ENCODE data around the gene TSC22D1.
A peak's percentile ranks its signal among the peaks of the same experiment; 100 is the strongest.

The TSC22D1 gene

GRCh38 chr13:44573071-44573470 is 3.1 kb downstream of the TSC22D1 start:
- H2AFZ ChIP-seq (ENCODE audit: low read length): no peak overlapping the region
- no peaks in the 10 kb centered on the region for H3K36me3 ChIP-seq (ENCODE audit: insufficient read depth, low read length)
- H3K4me2 ChIP-seq (ENCODE audit: low read depth, low read length, poor library complexity, severe bottlenecking): peak overlapping the region; percentile 89
- no peaks in the 10 kb centered on the region for H3F3A ChIP-seq (ENCODE audit: low read depth)
- no peaks in the 10 kb centered on the region for H3K9me2 ChIP-seq (replicated peaks; ENCODE audit: low read depth, low read length)
- peaks cover 57% of the 10 kb centered on the region for H3K4me1 ChIP-seq (ENCODE audit: insufficient read depth, low read length, poor library complexity, severe bottlenecking)
- TF ChIP-seq EZH2phosphoT487 (IDR thresholded peaks at IDR 0.05; ENCODE audit: borderline replicate concordance) (no peak), CTCF (conservative IDR thresholded peaks at IDR 0.05; ENCODE audit: low read length) (0 out of 2 replicates have a peak, but pooled peaks have one; percentile 13)
- no peaks in the 10 kb centered on the region for H3K9me3 ChIP-seq (ENCODE audit: insufficient read depth, low read depth, low read length)
- H3K9ac ChIP-seq (ENCODE audit: low read depth, low read length, poor library complexity, severe bottlenecking): no peak overlapping the region
- H3K79me2 ChIP-seq (ENCODE audit: insufficient read depth, low read length): peaks cover 75% of the 10 kb centered on the region
- no peaks in the 10 kb centered on the region for H3K27me3 ChIP-seq (ENCODE audit: insufficient read depth, low read length, poor library complexity, severe bottlenecking)
- H4K20me1 ChIP-seq (ENCODE audit: insufficient read depth, low read length, poor library complexity, severe bottlenecking): peaks cover 45% of the 10 kb centered on the region
- H3K4me3 ChIP-seq (ENCODE audit: low read length, poor library complexity, severe bottlenecking): peak overlapping the region; percentile 80

DNA sequence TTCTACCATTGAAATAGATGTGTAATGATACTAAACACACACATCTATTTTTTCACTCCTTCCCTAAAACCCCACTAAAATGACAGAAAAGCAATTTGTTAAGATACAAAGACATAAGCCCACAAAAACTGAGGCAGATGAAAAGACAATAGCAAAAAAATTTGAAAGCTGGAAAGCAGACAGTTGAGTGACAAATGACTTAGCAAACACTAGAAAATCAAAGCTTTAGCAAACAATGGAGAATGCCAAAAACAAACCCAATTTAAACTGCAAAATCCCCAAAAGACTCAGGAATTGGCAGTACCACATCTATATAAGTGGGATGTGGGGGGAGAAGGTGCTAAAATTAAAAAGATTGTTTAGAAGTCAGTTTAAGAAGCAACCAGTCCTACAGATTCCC is 9.5 kb downstream of the TSC22D1 start:
- Histone ChIP-seq H4K20me1 (ENCODE audit: insufficient read depth, low read length, poor library complexity, severe bottlenecking) (peaks cover 38% of the 10 kb centered on the region), H3K9me2 (replicated peaks; ENCODE audit: low read depth, low read length) (no peaks in the 10 kb centered on the region), H3K9ac (ENCODE audit: low read depth, low read length, poor library complexity, severe bottlenecking) (no peak overlapping the region), H3K4me3 (ENCODE audit: low read length, poor library complexity, severe bottlenecking) (peak overlapping the region; percentile 55), H3K4me2 (ENCODE audit: low read depth, low read length, poor library complexity, severe bottlenecking) (peak overlapping the region; percentile 69), H3K36me3 (ENCODE audit: insufficient read depth, low read length) (no peaks in the 10 kb centered on the region), H3K79me2 (ENCODE audit: insufficient read depth, low read length) (peaks cover 85% of the 10 kb centered on the region), H3K27me3 (ENCODE audit: insufficient read depth, low read length, poor library complexity, severe bottlenecking) (no peaks in the 10 kb centered on the region), H2AFZ (ENCODE audit: low read length) (no peak overlapping the region), H3K4me1 (ENCODE audit: insufficient read depth, low read length, poor library complexity, severe bottlenecking) (peaks cover 63% of the 10 kb centered on the region), H3F3A (ENCODE audit: low read depth) (no peaks in the 10 kb centered on the region), H3K9me3 (ENCODE audit: insufficient read depth, low read depth, low read length) (no peaks in the 10 kb centered on the region)
- no peak for TF ChIP-seq EZH2phosphoT487 (IDR thresholded peaks at IDR 0.05; ENCODE audit: borderline replicate concordance)
- no peak for TF ChIP-seq CTCF (conservative IDR thresholded peaks at IDR 0.05; ENCODE audit: low read length)

DNA sequence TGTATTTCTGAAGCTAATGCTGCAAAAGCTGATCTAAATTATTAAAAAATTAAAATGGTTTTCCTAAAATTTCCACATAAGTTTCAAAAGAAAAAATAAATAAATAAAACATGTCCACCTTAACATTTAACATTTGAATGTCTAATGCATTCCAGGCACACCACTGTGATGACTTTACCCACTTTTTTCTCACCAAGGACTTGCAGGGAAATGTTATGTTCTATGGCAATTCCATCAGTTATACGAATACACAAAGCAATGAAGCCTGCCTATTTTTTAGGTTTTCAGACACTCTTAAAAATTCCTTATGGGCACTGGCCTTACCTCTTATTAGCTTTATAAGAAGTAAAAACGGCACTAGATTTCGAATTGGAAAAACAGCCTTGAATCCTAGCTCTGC is 10.2 kb downstream of the TSC22D1 start:
- H4K20me1 ChIP-seq (ENCODE audit: insufficient read depth, low read length, poor library complexity, severe bottlenecking): peaks cover 35% of the 10 kb centered on the region
- H3K9me3 ChIP-seq (ENCODE audit: insufficient read depth, low read depth, low read length): no peaks in the 10 kb centered on the region
- H3K4me1 ChIP-seq (ENCODE audit: insufficient read depth, low read length, poor library complexity, severe bottlenecking): peaks cover 59% of the 10 kb centered on the region
- no peaks in the 10 kb centered on the region for H3K36me3 ChIP-seq (ENCODE audit: insufficient read depth, low read length)
- H3K4me3 ChIP-seq (ENCODE audit: low read length, poor library complexity, severe bottlenecking): peak overlapping the region; percentile 55
- no peaks in the 10 kb centered on the region for H3F3A ChIP-seq (ENCODE audit: low read depth)
- peak overlapping the region; percentile 69 for H3K4me2 ChIP-seq (ENCODE audit: low read depth, low read length, poor library complexity, severe bottlenecking)
- TF ChIP-seq EZH2phosphoT487 (IDR thresholded peaks at IDR 0.05; ENCODE audit: borderline replicate concordance) (no peak), CTCF (conservative IDR thresholded peaks at IDR 0.05; ENCODE audit: low read length) (no peak)
- H3K27me3 ChIP-seq (ENCODE audit: insufficient read depth, low read length, poor library complexity, severe bottlenecking): no peaks in the 10 kb centered on the region
- H2AFZ ChIP-seq (ENCODE audit: low read length): no peak overlapping the region
- no peaks in the 10 kb centered on the region for H3K9me2 ChIP-seq (replicated peaks; ENCODE audit: low read depth, low read length)
- H3K9ac ChIP-seq (ENCODE audit: low read depth, low read length, poor library complexity, severe bottlenecking): no peak overlapping the region
- peaks cover 87% of the 10 kb centered on the region for H3K79me2 ChIP-seq (ENCODE audit: insufficient read depth, low read length)
